GM21515 (cell line): ENCODE measurements around the gene HEBP2.

Experiments
- ATAC-seq: cut with Tn5 transposase; IDR thresholded peaks from one replicate; pipeline ENCODE4 v1.9.1; 2021; ENCODE audit not compliant: unreplicated experiment

HEBP2 gene

DNA sequence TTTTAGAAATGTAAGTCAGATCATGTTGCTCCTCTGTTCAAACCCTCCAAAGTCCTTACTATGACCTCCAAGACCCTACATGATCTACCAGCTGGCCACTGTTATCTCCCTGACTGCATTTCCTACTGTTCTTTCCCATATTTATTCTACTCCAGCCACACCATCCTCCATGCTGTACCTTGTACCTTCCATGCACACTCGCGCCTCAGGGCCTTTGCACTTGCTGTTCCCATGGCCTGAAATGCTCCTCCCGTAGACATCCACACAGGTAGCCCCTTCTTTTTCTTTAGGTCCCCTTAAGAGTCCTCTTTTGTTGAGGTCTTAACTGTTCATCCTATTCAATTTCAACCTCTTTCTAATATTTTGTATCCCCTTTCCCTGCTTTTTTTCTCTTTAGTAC is 47.0 kb downstream of the HEBP2 start:
- no peak for ATAC-seq

DNA sequence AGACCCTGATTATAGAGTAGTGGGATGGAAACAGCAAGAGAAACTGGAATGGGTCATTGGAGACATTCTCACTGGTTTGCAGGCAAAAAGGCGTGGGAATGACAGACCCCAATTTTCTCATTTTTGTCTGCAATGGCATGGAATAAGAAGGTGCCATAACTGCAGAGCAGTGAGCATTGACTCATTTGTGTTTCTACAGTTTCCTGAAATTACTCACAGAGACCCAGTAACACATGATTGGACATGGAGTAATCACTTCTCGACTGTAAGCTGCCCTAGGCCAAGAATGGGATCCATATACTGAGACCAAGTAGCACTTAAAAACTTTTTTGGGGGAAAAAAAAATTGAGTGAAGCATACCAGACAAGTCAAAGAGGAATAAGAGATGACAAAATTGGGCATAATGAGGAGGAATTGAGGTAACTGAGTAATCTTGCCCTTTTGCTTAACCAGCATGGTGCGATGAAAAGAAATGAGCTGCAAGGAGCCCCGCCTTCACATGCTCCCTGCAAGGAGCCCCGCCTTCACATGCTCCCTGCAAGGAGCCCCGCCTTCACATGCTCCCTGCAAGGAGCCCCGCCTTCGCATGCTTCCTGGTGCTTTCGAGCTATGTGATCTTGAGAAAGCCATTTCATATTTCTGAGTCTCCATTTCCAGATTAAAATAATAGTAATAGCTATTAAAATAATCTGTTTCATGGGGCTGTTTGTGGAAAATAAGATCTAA is 51.1 kb downstream of the HEBP2 start:
- ATAC-seq = no peak

DNA sequence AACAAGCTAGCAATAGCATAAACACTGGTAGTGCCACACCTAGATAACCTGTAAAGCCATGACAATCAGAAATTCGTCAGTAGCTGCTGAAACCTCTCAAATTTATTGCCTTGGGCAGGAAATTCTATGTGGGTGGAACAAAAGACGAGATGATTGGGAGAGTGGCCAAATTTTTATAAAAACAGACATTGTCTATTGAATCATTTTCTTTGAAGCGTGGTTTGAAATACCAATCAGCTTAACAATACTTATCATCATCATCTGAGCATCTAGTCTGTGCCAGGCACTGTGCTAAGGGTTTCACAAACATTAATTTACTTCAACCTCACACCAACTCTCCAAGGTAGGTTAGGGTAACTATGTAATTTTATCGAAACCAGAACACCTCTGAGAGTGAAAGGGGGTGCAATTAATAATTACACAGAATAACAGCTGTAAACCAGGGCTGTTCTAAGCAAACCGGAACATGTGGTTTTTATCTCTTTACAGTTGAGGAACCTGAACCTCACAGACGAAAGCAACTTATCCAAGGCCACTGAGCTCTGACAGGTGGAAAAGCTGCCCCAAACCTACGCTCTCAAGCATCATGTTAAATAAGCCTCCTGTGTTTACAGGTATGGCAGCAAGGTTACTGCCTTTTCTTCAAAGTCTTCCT is 51.9 kb downstream of the HEBP2 start:
- peak; percentile 97 for ATAC-seq

DNA sequence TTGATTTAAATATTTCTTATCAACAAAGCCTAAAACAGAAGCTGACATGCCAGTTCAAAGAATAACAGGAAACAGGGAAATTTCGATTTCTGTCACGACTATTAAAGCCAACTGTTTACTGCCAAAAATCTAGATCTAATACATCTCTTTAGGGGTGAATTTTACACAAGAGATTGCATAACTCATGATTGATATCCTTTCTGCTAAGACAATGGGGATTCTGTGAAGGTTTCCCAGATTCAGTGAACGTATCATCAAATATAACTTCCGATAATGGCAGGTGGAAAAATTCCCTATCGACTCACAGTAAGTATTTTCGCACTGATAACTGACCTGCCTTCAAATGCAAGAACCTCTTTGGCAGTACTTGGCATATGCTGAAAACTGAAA is 52.4 kb downstream of the HEBP2 start:
- ATAC-seq = peak; percentile 5

DNA sequence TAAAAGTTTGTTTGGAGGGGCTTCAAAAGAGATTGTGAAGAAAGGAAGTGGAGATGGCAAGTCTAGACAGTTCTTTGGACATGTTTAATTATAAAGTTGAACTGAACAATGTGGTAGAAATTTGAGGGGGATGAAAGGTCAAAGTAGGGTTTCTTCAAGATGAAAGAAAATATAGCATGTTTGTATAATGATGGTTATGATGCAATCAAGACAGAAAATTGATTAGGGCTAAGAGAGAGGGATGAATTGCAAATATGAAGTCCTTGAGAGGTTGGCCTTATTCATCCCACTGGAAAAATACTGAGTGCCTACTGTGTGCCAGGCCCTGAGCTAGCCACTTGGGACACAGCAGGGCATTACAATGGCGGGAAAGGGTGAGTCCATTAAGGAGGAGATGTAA is 57.6 kb downstream of the HEBP2 start:
- ATAC-seq = no peak

DNA sequence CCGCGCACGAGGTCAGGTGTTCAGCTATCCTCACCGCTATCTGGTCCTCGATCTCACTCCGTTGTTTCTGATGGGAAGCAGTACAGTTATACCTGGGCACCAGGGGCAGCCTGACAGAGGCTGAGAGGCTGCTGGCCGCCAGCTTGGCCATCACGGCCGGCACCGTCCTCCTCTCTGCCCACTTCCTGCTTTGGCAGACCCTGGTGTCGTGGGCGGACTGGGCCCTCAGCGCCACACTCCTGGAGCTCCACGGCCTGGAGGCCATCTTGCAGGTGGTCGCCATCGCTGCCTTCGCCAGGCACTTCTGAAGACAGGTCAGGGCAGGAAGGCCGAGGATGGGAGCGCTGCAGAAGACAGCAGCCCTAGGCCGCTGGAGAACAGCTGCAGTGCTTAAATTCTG is 60.1 kb downstream of the HEBP2 start:
- ATAC-seq = no peak

DNA sequence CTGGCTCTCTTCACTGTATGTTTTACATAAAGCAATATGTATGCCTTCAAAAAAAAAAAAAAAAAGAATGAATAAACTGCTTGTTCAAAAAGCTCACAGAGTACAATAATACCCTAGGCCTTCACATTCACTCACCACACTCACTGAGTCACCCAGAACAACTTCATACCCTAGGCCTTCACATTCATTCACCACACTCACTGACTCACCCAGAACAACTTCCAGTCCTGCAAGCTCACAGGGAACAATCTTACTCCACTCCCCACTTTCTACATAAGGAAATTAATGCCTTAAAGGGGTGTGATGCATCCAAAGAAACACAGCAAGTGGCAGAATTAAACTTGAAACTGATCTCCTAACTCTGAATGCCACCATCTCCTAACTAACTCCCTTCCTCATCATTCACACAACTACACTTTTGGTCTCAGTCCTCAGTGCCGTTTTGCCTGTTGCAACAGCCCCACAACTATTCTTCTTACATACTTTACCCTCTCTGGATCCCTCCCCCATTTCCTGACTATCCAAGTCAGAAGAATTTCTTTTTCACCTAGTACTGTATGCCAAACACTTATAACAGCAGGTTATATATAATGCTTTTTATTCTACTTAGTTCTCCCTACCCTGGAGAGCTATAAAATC is 61.1 kb downstream of the HEBP2 start:
- no peak for ATAC-seq

DNA sequence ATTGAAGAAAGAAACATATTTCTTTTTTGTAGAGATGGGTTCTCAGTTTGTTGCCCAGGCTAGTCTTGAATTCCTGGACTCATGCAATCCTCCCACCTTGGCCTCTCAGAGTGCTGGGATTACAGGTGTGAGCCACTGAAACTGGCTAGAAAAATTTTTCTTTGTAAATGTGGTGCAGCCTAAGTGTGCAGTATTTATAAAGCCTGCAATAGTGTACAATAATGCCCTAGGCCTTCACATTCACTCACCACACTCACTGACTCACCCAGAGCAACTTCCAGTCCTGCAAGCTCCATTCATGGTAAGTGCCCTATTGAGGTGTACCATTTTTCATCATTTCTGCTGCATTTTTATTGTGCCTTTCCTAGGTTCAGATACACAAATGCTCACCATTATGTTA is 63.9 kb downstream of the HEBP2 start:
- no peak for ATAC-seq

DNA sequence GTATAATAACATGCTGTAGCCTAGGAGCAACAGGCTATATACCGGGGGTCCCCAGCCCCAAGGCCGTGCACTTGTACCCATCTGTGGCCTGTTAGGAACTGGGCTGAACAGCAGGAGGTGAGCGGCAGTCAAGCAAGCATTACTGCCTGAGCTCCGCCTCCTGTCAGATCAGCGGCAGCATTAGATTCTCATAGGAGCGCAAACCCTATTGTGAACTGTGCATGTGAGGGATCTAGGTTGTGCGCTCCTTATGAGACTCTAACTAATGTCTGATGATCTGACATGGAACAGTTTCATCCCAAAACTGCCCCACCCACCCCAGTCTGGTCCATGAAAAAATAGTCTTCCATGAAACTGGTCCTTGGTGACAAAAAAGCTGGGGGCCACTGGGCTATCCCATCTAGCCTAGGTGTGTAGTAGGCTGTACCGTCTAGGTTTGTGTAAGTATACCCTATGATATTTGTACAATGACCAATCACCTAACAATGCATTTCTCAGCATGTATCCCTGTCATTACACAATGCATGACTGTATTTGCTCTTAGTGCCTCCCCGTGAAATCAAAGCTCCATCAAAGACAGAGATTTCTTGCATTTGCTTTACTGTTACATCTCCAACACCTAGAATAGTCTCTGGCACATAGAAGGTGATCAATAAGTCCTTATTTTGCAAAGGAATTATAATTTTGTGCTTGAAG is 64.4 kb downstream of the HEBP2 start:
- ATAC-seq = no peak
